HepG2 (cell line): ENCODE results near the gene SLCO2B1. TPM values are rescaled to one million over a fixed set of nuclear protein-coding genes. Genes with fewer than 3 reads are reported as not detected.
A peak's percentile ranks its signal among the peaks of the same experiment; 100 is the strongest.

Source experiments
- ATF7-NPFF ChIP-seq: sonication (generic); formaldehyde crosslinking; IDR thresholded peaks from 2 replicates; pipeline ENCODE4 v1.8.1; 2023; ENCODE audit warnings: mild to moderate bottlenecking, low read depth, missing genetic modification reagents, moderate library complexity
- BRD4 ChIP-seq: sonication (generic); formaldehyde crosslinking; IDR thresholded peaks from 2 replicates; pipeline ENCODE4 v1.4.0; 2020; ENCODE audit warnings: missing genetic modification reagents
- CEBPZ ChIP-seq: IDR thresholded peaks from 2 replicates; pipeline ENCODE4 v1.6.1; 2012; ENCODE audit warnings: low read length, improper control_type of control experiment
- IKZF5 ChIP-seq: IDR thresholded peaks from 2 replicates; pipeline ENCODE4 v1.6.1; 2018; ENCODE audit warnings: missing genetic modification reagents, mild to moderate bottlenecking, missing compliant biosample characterization
- MXD3 ChIP-seq: IDR thresholded peaks from 2 replicates; pipeline ENCODE4 v1.6.1; 2016; ENCODE audit warnings: mild to moderate bottlenecking, missing biosample characterization, missing genetic modification reagents
- RAD21 ChIP-seq: fragments of 450-650 bp; formaldehyde crosslinking; IDR thresholded peaks from 2 replicates; pipeline ENCODE4 v1.5.0; 2020; ENCODE audit warnings: mild to moderate bottlenecking
- SALL1 ChIP-seq: sonication (generic); formaldehyde crosslinking; IDR thresholded peaks from 2 replicates; pipeline ENCODE4 v1.8.0; 2022; ENCODE audit warnings: mild to moderate bottlenecking, missing genetic modification reagents
- SKIL ChIP-seq: sonication (generic); formaldehyde crosslinking; IDR thresholded peaks from 2 replicates; pipeline ENCODE4 v1.8.0; 2022; ENCODE audit warnings: missing genetic modification reagents, mild to moderate bottlenecking, moderate library complexity, borderline replicate concordance
- ZBTB1 ChIP-seq: sonication (generic); formaldehyde crosslinking; IDR thresholded peaks from 2 replicates; pipeline ENCODE4 v1.4.0; 2020; ENCODE audit warnings: missing genetic modification reagents, borderline replicate concordance
- ZBTB7A ChIP-seq: sonication (generic); formaldehyde crosslinking; IDR thresholded peaks from 2 replicates; pipeline ENCODE4 v1.8.0; 2022; ENCODE audit warnings: mild to moderate bottlenecking, missing genetic modification reagents
- ZFAT ChIP-seq: sonication (generic); formaldehyde crosslinking; conservative IDR thresholded peaks from 2 replicates; pipeline ENCODE4 v1.8.1; 2023; ENCODE audit warnings: missing genetic modification reagents, inconsistent platforms
- ZFP41 ChIP-seq: sonication (generic); formaldehyde crosslinking; IDR thresholded peaks from 2 replicates; pipeline ENCODE4 v1.4.0; 2020; ENCODE audit warnings: mild to moderate bottlenecking, missing genetic modification reagents, borderline replicate concordance
- ZNF30 ChIP-seq: sonication (generic); formaldehyde crosslinking; IDR thresholded peaks from 2 replicates; pipeline ENCODE4 v1.5.0; 2020; ENCODE audit warnings: mild to moderate bottlenecking, missing genetic modification reagents
- ZNF737 ChIP-seq: sonication (generic); formaldehyde crosslinking; IDR thresholded peaks from 2 replicates; pipeline ENCODE4 v1.5.0; 2020; ENCODE audit warnings: missing genetic modification reagents, mild to moderate bottlenecking, borderline replicate concordance
- ZNF766 ChIP-seq: sonication (generic); formaldehyde crosslinking; IDR thresholded peaks from 2 replicates; pipeline ENCODE4 v1.5.0; 2020; ENCODE audit warnings: missing genetic modification reagents, borderline replicate concordance
- ZNF788 ChIP-seq: sonication (generic); formaldehyde crosslinking; IDR thresholded peaks from 2 replicates; pipeline ENCODE4 v1.5.0; 2020; ENCODE audit warnings: mild to moderate bottlenecking, missing genetic modification reagents, borderline replicate concordance
- polyA plus RNA-seq, 8 experiments: library from polyadenylated mRNA; depleted of rRNA in 3 of 8; stranded (reverse) in 7 of 8; unstranded in 1 of 8; fragments of >200 nt; fragmentation: Illumina TruSeq in 4 of 8; extraction: Trizol in 4 of 8; gene quantifications; 2 replicates each; pipeline versions ENCODE4 v1.2.1 to v1.2.3, GENCODE V29; 2011 to 2016; ENCODE audit warnings: low read depth in 4 of 8, missing spikeins in 1 of 8, mixed read lengths in 1 of 8; ENCODE audit not compliant: insufficient read depth in 1 of 8
- total RNA-seq, 5 experiments: library from RNA; depleted of rRNA; stranded (reverse); fragments of >200 nt; fragmentation: Illumina TruSeq; extraction: Trizol; gene quantifications; 2 replicates each; pipeline ENCODE4 v1.2.3, GENCODE V29; 2016; ENCODE audit warnings: low read depth in 1 of 5
- TF ChIP-seq, protein P1 (sequence below): sonication (generic); formaldehyde crosslinking; IDR thresholded peaks from 2 replicates; pipeline ENCODE4 v1.5.1; 2020; ENCODE audit warnings: missing genetic modification reagents, mild to moderate bottlenecking, borderline replicate concordance
- TF ChIP-seq, protein P2 (sequence below): sonication (generic); formaldehyde crosslinking; IDR thresholded peaks from 2 replicates; pipeline ENCODE4 v1.5.1; 2020; ENCODE audit warnings: missing genetic modification reagents, mild to moderate bottlenecking, borderline replicate concordance
- TF ChIP-seq, protein P3 (sequence below): conservative IDR thresholded peaks from 2 replicates; pipeline ENCODE4 v1.6.1; 2018; ENCODE audit warnings: missing genetic modification reagents

The SLCO2B1 gene
- total and polyA plus RNA-seq, 2 of the 13 experiments (the other 11 are each of a cell fraction or from before 2014, with no cell fraction given): 15.3 to 19.8 TPM

GRCh38 chr11:75233754-75234172 is 82.9 kb downstream of the SLCO2B1 start (continued):
- TF ChIP-seq, protein P1, sequence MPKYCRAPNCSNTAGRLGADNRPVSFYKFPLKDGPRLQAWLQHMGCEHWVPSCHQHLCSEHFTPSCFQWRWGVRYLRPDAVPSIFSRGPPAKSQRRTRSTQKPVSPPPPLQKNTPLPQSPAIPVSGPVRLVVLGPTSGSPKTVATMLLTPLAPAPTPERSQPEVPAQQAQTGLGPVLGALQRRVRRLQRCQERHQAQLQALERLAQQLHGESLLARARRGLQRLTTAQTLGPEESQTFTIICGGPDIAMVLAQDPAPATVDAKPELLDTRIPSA (CRISPR knock-in tag): no peak
- TF ChIP-seq ZBTB1 (CRISPR knock-in tag) (no peak), BRD4 (CRISPR knock-in tag) (no peak), SKIL (CRISPR knock-in tag) (no peak), IKZF5 (CRISPR knock-in tag) (peak; percentile 51; the same call in 1 of the 2 replicates), ZNF737 (CRISPR knock-in tag) (no peak), ZNF788 (CRISPR knock-in tag) (no peak), ZNF766 (CRISPR knock-in tag) (no peak), CEBPZ (no peak), ZBTB7A (CRISPR knock-in tag) (no peak), SALL1 (CRISPR knock-in tag) (peak; percentile 62; the same call in 1 of the 2 replicates), RAD21 (CRISPR knock-in tag) (no peak), MXD3 (CRISPR knock-in tag) (0 out of 2 replicates have a peak, but pooled peaks have one; percentile 43), ZFP41 (CRISPR knock-in tag) (no peak), ZFAT (CRISPR knock-in tag) (no peak), ZNF30 (CRISPR knock-in tag) (no peak), ATF7-NPFF (no peak)
- TF ChIP-seq, protein P2, sequence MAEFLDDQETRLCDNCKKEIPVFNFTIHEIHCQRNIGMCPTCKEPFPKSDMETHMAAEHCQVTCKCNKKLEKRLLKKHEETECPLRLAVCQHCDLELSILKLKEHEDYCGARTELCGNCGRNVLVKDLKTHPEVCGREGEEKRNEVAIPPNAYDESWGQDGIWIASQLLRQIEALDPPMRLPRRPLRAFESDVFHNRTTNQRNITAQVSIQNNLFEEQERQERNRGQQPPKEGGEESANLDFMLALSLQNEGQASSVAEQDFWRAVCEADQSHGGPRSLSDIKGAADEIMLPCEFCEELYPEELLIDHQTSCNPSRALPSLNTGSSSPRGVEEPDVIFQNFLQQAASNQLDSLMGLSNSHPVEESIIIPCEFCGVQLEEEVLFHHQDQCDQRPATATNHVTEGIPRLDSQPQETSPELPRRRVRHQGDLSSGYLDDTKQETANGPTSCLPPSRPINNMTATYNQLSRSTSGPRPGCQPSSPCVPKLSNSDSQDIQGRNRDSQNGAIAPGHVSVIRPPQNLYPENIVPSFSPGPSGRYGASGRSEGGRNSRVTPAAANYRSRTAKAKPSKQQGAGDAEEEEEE (CRISPR knock-in tag): no peak
- TF ChIP-seq, protein P3, sequence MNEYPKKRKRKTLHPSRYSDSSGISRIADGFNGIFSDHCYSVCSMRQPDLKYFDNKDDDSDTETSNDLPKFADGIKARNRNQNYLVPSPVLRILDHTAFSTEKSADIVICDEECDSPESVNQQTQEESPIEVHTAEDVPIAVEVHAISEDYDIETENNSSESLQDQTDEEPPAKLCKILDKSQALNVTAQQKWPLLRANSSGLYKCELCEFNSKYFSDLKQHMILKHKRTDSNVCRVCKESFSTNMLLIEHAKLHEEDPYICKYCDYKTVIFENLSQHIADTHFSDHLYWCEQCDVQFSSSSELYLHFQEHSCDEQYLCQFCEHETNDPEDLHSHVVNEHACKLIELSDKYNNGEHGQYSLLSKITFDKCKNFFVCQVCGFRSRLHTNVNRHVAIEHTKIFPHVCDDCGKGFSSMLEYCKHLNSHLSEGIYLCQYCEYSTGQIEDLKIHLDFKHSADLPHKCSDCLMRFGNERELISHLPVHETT (CRISPR knock-in tag): 0 out of 2 replicates have a peak, but pooled peaks have one; percentile 33
